Esophagus mucosa (tissue), 1 donor: ENCODE measurements around the gene TAF1B. TPM values are rescaled to one million over a fixed set of nuclear protein-coding genes. Genes with fewer than 3 reads are reported as not detected.
A peak's percentile ranks its signal among the peaks of the same experiment; 100 is the strongest.

Experiments used
- ATAC-seq: fragments of 200-7000 bp; cut with Tn5 transposase; one replicate; pipeline ENCODE4 v1.9.1; 2020
- total RNA-seq: library from RNA; stranded (reverse); gene quantifications from one replicate; pipeline ENCODE4 v1.2.4, GENCODE V29; 2023
- donor health status: DM: yes; HTN: yes; CAD: no.

Gene TAF1B
- total RNA-seq, 1 donor from 2014 or later: 24.7 TPM

GRCh38 chr2:9968553-9969497 lies 125.6 kb downstream of the TAF1B start:
- ATAC-seq: no peak

DNA sequence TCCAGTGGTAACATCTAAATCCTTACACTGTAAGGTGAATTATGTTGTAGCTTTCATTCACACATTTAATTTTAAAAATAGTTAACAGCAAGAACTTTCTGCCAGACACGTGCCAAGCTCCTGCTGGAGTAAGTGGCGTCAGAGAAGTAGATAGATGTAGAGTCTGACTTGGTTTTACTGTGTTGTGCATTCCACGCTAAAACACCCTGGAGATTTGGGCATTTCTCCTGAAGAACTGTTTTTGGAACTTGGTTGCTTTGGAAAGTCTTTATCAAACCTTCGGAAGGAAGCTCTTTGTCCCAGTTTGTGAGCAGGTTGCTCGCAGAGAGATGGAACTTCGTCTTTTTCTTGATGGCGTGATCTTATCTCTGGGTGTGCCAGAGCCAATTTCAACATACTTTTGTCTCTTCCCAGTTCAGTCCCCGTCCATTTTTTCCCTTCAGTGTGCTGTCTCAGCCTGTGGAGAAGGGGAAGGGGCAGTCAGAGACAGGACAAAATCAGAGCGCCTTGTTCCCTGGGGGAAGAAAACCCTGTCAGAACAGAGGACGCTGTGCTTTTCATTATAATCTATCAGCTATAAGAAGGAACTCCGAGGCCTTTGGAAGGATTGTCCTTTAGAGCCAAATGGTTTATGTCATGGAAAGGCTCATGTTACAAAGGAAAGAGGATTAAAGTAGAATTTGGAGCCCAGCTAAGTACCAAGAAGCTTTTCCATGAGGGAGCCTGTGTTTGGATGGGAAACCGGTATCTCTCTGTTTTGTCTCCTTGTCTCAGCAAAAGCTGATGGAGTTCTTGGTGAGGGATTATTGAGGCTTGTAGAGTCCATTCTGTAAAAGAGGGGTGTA lies 127.1 kb downstream of the TAF1B start:
- no peak for ATAC-seq

GRCh38 chr2:9971105-9971818 lies 128.0 kb downstream of the TAF1B start:
- peak; percentile 56 for ATAC-seq

DNA sequence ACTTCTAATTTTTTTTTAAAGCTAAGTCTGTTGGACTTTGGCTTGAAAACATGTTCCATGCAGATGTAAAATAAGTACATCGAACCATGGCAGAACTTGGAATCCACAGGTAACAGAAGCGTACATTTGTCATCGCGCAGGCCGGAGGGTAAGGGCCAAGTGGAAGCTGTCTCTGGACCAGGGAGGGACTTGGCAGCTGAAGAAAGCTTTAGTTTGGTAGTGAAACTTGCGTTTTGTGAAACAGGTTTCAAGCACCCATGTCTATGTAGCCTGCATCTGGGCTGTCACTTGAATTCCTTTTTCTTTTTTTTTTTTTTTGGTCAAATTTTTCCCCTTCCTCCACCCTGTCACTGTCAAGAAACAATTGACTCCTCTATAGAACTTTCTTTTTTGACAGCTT lies 128.6 kb downstream of the TAF1B start:
- ATAC-seq: no peak

DNA sequence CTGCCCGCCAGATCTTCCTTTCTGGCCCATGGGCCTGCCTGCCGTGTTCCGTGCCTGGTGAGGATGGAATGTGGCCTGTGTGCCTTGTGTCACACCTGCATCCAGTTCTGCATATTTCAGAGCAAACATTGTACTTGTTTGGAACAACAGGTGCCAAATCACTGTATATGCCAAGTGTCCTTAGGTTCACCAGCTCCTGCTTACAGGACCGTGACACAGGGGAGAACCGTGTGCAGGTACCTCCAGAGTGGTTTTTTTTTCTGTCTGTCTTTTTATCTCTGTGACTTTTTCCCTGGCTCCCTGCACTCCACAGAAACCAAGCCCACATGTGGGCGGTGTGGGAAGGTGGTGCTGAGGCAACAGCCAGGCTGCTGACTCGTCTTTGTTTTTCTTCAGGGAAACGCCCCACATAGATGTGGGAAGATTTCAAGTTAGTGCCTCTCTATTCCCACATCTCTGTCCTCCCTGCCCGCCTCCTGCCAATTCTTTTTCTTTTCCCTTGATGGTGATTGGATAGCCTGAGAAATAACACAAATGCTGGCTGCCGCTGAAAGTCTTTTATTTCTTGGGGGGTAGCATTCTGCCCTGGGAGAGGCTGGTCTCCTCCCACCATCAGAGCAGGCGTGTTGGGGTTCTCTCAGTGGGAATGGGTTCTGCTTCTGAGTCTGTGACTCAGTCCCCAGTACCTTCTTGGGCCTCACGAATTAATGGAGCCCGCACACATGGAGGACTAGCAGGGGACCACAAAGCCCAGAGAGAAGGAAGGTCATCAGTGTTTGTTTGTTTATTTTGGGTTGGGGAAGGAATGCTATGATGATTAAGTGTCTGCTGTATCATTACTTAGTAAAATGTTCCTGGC lies 129.6 kb downstream of the TAF1B start:
- ATAC-seq: peak; percentile 38

GRCh38 chr2:9973690-9974089 lies 130.4 kb downstream of the TAF1B start:
- ATAC-seq: no peak

DNA sequence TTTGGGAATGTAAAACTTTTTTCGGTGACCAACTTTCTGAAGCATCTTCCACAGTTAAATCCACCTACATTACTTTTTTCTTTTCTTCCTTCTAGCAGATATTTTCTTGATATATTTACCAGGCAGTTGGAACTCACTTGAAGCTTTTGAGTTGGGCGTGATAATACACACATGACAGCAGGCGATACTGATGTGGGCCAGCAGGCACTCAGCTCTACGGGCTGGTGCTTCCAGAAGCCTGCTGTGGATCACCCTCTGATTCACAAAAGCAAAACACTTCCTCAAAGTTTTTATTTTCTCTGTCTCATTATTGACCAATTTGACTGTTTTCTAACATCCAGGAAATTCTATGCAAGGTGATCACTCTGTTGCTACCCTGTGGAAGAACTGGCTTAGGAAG lies 131.1 kb downstream of the TAF1B start:
- no peak for ATAC-seq

GRCh38 chr2:9975328-9975727 lies 132.1 kb downstream of the TAF1B start:
- no peak for ATAC-seq

GRCh38 chr2:9975805-9976447 lies 132.7 kb downstream of the TAF1B start:
- peak; percentile 76 for ATAC-seq

DNA sequence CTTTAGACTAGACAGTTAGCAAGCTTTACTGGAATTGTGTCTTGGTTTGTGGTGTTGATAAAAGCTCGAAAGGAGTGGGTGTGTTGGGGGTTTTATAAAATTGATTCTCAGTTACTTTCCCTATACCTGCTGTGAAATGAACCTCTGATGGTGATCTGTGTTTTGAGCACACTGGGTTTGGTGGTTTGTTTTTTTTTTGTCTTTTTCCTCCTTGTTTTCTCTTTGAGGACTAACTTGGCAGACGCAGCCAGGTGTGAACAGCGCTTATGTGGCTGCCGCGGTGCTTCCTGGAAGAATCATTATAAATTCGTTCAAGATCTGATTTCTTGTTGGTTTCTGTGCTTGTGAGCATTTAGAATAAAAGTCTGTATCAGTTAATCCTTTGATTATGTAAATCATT lies 136.7 kb downstream of the TAF1B start:
- ATAC-seq: no peak

- no peak for ATAC-seq
Measured at GRCh38 chr2:9980520-9980919, 137.2 kb downstream of the TAF1B start.

DNA sequence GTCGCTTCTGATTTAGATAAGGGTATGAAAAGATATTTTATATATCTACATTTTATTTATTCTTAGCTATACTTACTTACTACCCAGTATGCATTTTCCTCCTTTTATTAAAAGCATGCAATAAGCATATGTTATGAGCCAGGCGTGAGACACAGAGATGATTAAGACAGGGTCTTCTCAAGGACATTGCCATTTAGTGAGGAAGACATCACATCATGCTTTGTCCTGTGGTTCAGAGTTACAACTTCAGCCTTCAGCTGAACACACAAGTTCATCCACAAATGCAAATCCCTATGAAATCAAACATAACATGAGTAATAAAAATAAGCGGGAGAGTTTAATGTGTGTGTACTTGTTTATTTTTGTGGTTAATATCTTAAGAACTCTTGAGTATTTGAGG lies 138.4 kb downstream of the TAF1B start:
- ATAC-seq: no peak

DNA sequence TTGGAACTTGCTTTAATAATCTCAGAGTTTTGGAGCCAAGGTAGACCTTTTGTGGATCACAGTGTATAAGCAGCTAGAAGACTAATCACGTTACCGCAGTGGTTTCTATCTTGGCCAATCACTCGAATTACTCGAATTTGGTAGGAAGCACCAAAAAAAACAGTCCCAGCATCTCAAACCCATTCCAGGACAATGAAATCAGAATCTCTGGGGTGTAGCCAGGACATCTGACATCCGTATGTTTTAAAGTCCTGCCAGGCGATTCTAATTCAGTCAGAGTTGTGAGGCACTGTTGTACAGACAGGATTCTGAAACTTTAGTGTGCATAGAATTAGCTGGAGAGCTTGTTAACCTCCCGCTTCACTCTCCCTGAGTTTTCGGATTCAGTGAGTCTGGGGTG lies 139.0 kb downstream of the TAF1B start:
- no peak for ATAC-seq

GRCh38 chr2:9982891-9983290 lies 139.6 kb downstream of the TAF1B start:
- no peak for ATAC-seq

GRCh38 chr2:9983401-9984216 lies 140.3 kb downstream of the TAF1B start:
- no peak for ATAC-seq

Other genes starting within 250 kb of the TAF1B start
- gene YWHAQ, start 212.5 kb upstream of the TAF1B start, total RNA-seq: 392 TPM
- 123 TPM for gene GRHL1, start 108.2 kb downstream of the TAF1B start, total RNA-seq
- gene KLF11, start 200.1 kb downstream of the TAF1B start, total RNA-seq: 6.1 TPM
- 0.52 TPM for gene CYS1, start 236.9 kb downstream of the TAF1B start, total RNA-seq